ENCODE measurements around the gene SULT1A2.
"Not testable (repeated sequence)": the region's sequence is repeated elsewhere in the genome, so short reads cannot be mapped to it uniquely, and the experiment has no call there.

The SULT1A2 gene

GRCh38 chr16:28558456-28558855 is 38.4 kb downstream of the SULT1A2 start:
- no peak for DNase-seq (ENCODE audit: low spot score)

DNA sequence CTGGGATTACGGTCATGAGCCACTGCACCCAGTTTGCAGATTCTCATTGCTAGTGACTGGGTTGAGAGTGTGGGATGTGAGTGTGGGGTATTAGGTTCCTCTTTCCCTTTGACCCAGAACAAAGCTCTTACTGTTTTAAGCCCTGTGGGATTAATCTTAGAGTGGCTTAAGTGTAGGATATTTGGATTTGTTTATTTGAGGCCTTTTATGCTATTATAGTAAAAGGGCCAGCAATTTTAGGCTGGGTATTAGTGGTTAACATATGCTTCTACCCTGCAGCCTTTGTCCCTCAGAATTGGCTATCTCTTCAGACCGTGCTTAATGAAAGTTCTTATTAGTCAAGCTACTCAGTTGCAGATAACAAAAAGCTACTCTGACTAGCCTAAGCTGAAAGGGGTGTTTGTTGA is 39.9 kb downstream of the SULT1A2 start:
- no peak for DNase-seq (ENCODE audit: low spot score)

- no peak for DNase-seq (ENCODE audit: low spot score)
Observed at GRCh38 chr16:28555561-28555960, 41.3 kb downstream of the SULT1A2 start.

- no peak for DNase-seq (ENCODE audit: low spot score)
Observed at GRCh38 chr16:28554634-28555423, 42.0 kb downstream of the SULT1A2 start.

GRCh38 chr16:28553776-28554633 is 42.8 kb downstream of the SULT1A2 start, which contains the start of gene SGF29:
Gene SGF29, plus strand, starts transcription at chr16:28553920. Its CDS starts 27,150 bp downstream, at chr16:28581070.
- peak; percentile 93 for DNase-seq (ENCODE audit: low spot score)

DNA sequence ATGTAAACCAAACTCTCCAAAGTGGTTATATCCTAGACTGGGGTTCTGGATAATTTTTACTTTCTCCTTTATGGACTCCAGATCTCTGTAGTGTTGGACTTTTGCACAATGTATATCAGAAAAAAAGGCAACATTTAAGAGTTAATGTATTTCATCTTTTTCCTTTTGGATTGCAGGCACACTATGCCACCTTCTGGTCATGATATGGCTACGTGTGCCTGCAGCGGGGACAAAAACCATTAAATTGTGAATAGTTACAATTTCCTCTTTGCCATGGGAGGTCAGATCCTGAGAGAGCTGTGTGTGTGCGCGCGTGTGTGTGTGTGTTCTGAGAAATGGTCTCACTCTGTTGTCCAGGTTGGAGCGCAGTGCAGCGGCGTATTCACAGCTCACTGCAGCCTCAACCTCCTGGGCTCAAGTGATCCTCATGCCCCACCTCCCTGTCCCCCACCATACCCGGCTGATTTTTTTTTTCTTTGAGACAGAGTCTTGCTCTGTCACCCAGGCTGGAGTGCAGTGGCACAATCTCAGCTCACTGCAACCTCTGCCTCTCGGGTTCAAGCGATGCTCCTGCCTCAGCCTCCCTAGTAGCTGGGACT is 47.5 kb downstream of the SULT1A2 start:
- DNase-seq (ENCODE audit: low spot score) = peak; percentile 56

GRCh38 chr16:28548306-28548802 is 48.5 kb downstream of the SULT1A2 start:
- no peak for DNase-seq (ENCODE audit: low spot score)

DNA sequence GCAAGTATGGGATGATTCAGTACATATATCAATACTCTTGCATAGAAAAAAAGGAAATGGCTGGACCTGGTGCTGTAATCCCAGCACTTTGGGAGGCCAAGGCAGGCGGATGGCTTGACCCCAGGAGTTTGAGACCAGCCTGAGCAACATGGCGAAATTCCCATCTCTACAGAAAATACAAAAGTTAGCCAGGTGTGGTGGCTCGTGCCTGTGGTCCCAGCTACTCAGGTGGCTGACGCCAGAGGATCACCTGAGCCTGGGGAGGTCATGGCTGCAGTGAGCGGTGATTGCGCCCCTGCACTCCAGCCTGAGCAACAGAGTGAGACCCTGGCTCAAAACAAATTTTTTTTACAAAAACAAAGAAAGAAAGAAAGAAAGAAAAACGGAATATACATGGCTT is 50.2 kb downstream of the SULT1A2 start:
- DNase-seq (ENCODE audit: low spot score) = no peak

DNA sequence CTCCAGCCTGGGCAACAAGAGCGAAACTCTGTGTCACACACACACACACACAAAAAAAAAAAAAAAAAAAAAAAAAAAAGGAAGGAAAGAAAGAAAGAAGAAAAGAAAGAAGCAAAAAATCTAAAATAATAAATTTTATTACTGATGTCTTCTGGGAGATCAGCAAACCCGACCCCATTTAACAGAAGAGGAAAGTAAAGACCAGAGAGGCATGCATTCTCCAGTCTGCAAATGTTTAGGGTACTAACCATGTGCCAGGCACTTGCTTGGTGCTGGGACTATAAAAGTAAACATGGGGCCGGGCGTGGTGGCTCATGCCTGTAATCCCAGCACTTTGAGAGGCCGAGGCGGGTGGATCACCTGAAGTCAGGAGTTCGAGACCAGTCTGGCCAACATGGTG is 50.9 kb downstream of the SULT1A2 start:
- not testable (repeated sequence) for DNase-seq (ENCODE audit: low spot score)

- DNase-seq (ENCODE audit: low spot score) = no peak
Observed at GRCh38 chr16:28544998-28545397, 51.9 kb downstream of the SULT1A2 start.

DNA sequence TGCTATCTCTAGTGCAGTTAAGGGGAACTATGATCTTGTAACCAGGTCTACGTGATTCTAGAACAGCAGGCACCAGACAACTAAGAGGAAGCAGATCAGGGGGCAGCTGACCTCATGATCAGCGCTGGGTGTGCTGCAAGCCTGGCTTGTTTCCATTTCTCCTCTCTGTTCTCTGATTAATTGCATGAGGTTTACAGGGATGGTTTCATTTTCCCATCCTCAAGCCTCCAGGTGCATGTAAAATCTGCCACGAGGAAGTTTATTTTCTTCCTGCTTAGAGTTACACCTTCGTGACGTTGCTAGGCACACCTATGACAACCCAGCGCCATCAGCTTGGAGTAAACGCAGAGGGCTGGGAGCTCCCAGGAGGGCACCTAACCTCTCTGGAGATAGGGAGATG is 53.8 kb downstream of the SULT1A2 start:
- no peak for DNase-seq (ENCODE audit: low spot score)

GRCh38 chr16:28542646-28543045 is 54.2 kb downstream of the SULT1A2 start:
- no peak for DNase-seq (ENCODE audit: low spot score)

All from RKO (cell line).